Measurements from ENCODE around the gene CHMP1B.

The CHMP1B gene

GRCh38 chr18:11819938-11820337 lies 31.3 kb upstream of the CHMP1B start:
- Histone ChIP-seq H3K4me3 (ENCODE audit: low read depth in 1 of 2, low read length in 2 of 2) (no peak overlapping the region), H3K27ac (ENCODE audit: low read depth, low read length) (no peak overlapping the region), H3K4me1 (ENCODE audit: insufficient read depth, low read length) (no peaks in the 10 kb centered on the region), H3K36me3 (ENCODE audit: insufficient read depth, low read length) (no peaks in the 10 kb centered on the region), H3K27me3 (ENCODE audit: control insufficient read depth in 1 of 2, insufficient read depth in 2 of 2, low read length in 2 of 2) (no peaks in the 10 kb centered on the region), H3K9me3 (ENCODE audit: low read length) (no peaks in the 10 kb centered on the region), H3K9ac (ENCODE audit: low read length) (no peak overlapping the region)

GRCh38 chr18:11820697-11821096 lies 30.5 kb upstream of the CHMP1B start:
- no peak overlapping the region for H3K27ac ChIP-seq (ENCODE audit: low read depth, low read length)
- H3K4me3 ChIP-seq (ENCODE audit: low read depth in 1 of 2, low read length in 2 of 2) = no peak overlapping the region
- no peak overlapping the region for H3K9ac ChIP-seq (ENCODE audit: low read length)
- H3K4me1 ChIP-seq (ENCODE audit: insufficient read depth, low read length) = no peaks in the 10 kb centered on the region
- H3K27me3 ChIP-seq (ENCODE audit: control insufficient read depth in 1 of 2, insufficient read depth in 2 of 2, low read length in 2 of 2) = no peaks in the 10 kb centered on the region
- no peaks in the 10 kb centered on the region for H3K9me3 ChIP-seq (ENCODE audit: low read length)
- H3K36me3 ChIP-seq (ENCODE audit: insufficient read depth, low read length) = no peaks in the 10 kb centered on the region

GRCh38 chr18:11821208-11821607 lies 30.0 kb upstream of the CHMP1B start:
- Histone ChIP-seq H3K9ac (ENCODE audit: low read length) (no peak overlapping the region), H3K9me3 (ENCODE audit: low read length) (no peaks in the 10 kb centered on the region), H3K4me3 (ENCODE audit: low read depth in 1 of 2, low read length in 2 of 2) (no peak overlapping the region), H3K4me1 (ENCODE audit: insufficient read depth, low read length) (no peaks in the 10 kb centered on the region), H3K36me3 (ENCODE audit: insufficient read depth, low read length) (no peaks in the 10 kb centered on the region), H3K27ac (ENCODE audit: low read depth, low read length) (no peak overlapping the region), H3K27me3 (ENCODE audit: control insufficient read depth in 1 of 2, insufficient read depth in 2 of 2, low read length in 2 of 2) (no peaks in the 10 kb centered on the region)

DNA sequence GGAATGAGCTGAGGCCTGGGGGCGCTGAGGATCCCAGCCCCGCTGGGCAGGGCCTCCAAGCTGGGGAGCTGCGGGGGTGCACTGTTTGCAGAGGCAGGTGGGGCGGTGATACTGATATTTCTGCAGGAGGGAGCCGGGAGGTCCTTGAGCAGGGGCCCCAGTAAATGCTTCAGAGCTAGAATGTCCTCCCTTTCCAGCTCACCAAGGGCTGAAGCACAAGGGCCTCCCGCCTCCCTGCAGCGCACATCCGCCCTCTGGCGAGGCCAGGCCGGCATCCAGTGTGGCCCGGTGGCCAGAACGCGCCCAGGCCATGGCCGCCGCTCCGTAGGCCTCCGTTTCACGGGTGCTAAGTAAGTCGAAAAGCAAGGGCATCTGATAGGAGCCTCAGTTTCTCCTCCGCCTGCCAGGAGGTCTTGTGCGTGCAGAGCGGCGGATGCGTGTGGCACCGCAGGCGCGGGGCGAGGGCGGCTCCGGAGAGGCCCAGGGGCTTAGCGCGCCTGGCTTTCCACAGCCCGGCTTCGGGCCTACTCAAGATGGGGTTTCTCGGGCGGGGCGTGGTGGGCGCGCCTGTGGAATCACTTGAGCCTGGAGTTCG lies 29.5 kb upstream of the CHMP1B start:
- no peaks in the 10 kb centered on the region for H3K27me3 ChIP-seq (ENCODE audit: control insufficient read depth in 1 of 2, insufficient read depth in 2 of 2, low read length in 2 of 2)

GRCh38 chr18:11823545-11823944 lies 27.7 kb upstream of the CHMP1B start:
- Histone ChIP-seq H3K4me1 (ENCODE audit: insufficient read depth, low read length) (no peaks in the 10 kb centered on the region), H3K9ac (ENCODE audit: low read length) (no peak overlapping the region), H3K36me3 (ENCODE audit: insufficient read depth, low read length) (no peaks in the 10 kb centered on the region), H3K9me3 (ENCODE audit: low read length) (no peaks in the 10 kb centered on the region), H3K4me3 (ENCODE audit: low read depth in 1 of 2, low read length in 2 of 2) (no peak overlapping the region), H3K27ac (ENCODE audit: low read depth, low read length) (no peak overlapping the region), H3K27me3 (ENCODE audit: control insufficient read depth in 1 of 2, insufficient read depth in 2 of 2, low read length in 2 of 2) (no peaks in the 10 kb centered on the region)

More for the DNA sequence above, 29.5 kb upstream of the CHMP1B start:
- Histone ChIP-seq H3K9me3 (ENCODE audit: low read length) (no peaks in the 10 kb centered on the region), H3K4me3 (ENCODE audit: low read depth in 1 of 2, low read length in 2 of 2) (no peak overlapping the region), H3K9ac (ENCODE audit: low read length) (no peak overlapping the region), H3K36me3 (ENCODE audit: insufficient read depth, low read length) (no peaks in the 10 kb centered on the region), H3K4me1 (ENCODE audit: insufficient read depth, low read length) (no peaks in the 10 kb centered on the region), H3K27ac (ENCODE audit: low read depth, low read length) (no peak overlapping the region)

DNA sequence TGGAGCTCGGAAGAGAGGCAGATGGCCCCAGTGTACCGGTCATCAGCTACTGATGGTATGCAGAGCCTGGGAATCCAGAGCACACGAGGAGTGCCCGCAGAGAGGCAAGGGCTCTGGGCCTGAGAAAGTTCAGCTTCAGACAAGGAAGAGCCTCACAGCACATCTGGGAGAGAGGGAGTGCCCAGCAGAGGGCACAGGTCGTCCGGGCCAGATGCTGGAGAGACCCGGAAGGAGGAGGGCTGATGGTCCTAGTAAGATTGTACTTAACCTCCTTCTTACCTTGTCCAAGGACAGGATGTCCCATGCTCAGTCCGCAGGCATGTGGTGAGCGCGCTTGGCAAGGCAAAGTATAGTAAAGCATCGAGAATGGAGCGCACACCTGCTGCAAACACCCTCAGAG lies 24.4 kb upstream of the CHMP1B start:
- H3K27me3 ChIP-seq (ENCODE audit: control insufficient read depth in 1 of 2, insufficient read depth in 2 of 2, low read length in 2 of 2) = no peaks in the 10 kb centered on the region
- no peak overlapping the region for H3K27ac ChIP-seq (ENCODE audit: low read depth, low read length)
- H3K9ac ChIP-seq (ENCODE audit: low read length) = no peak overlapping the region
- H3K9me3 ChIP-seq (ENCODE audit: low read length) = no peaks in the 10 kb centered on the region
- no peaks in the 10 kb centered on the region for H3K36me3 ChIP-seq (ENCODE audit: insufficient read depth, low read length)
- no peaks in the 10 kb centered on the region for H3K4me1 ChIP-seq (ENCODE audit: insufficient read depth, low read length)
- no peak overlapping the region for H3K4me3 ChIP-seq (ENCODE audit: low read depth in 1 of 2, low read length in 2 of 2)

DNA sequence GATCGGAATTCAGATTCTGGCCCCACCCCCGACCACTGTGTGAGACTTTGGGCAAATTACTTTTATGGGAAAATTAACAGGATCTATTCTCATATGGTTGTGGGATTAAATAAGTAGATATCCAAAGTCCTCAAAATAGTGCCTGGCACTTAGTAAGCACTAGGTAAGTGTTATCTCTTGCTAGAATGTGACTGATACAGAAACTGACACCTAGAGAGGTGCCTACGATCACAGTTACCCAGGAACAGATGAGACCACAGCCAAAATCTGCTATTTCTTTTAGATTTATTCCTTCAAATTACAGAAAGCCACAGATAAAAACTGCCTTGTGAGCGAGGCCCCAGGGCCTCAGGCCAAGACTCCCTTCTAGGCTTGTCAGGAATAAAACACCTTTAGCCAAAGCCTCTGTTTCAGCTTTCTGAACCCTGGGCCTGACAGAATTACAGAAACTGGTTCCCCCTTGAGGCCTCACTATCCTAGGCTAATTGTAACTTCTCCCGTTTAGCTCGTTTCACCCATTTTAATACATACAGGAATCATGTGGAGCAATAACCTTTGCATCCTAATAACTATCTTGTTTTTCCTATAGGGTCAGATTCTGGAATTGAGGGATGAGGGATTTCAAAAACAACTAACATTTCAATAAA lies 22.3 kb upstream of the CHMP1B start:
- no peaks in the 10 kb centered on the region for H3K9me3 ChIP-seq (ENCODE audit: low read length)
- no peak overlapping the region for H3K27ac ChIP-seq (ENCODE audit: low read depth, low read length)
- H3K4me1 ChIP-seq (ENCODE audit: insufficient read depth, low read length) = no peaks in the 10 kb centered on the region
- no peaks in the 10 kb centered on the region for H3K27me3 ChIP-seq (ENCODE audit: control insufficient read depth in 1 of 2, insufficient read depth in 2 of 2, low read length in 2 of 2)
- H3K4me3 ChIP-seq (ENCODE audit: low read depth in 1 of 2, low read length in 2 of 2) = no peak overlapping the region
- H3K9ac ChIP-seq (ENCODE audit: low read length) = no peak overlapping the region
- no peaks in the 10 kb centered on the region for H3K36me3 ChIP-seq (ENCODE audit: insufficient read depth, low read length)

DNA sequence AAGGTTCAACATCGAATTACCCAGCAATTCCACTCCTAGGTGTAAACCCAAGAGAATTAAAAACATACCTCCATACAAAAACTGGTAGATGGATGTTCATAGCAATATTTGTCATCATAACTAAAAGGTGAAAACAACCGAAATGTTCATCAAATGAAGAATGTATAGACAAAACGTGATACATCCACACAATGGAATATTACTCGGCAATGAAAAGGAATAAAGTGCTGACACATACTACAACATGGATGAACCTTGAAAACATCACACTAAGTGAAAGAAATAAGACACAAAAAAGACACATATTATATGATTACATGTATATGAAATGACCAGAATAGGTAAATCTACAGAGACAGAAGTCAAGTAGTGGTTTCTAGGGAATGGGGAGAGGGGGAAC lies 20.6 kb upstream of the CHMP1B start:
- H3K4me3 ChIP-seq (ENCODE audit: low read depth in 1 of 2, low read length in 2 of 2) = no peak overlapping the region
- H3K4me1 ChIP-seq (ENCODE audit: insufficient read depth, low read length) = no peaks in the 10 kb centered on the region
- H3K36me3 ChIP-seq (ENCODE audit: insufficient read depth, low read length) = no peaks in the 10 kb centered on the region

DNA sequence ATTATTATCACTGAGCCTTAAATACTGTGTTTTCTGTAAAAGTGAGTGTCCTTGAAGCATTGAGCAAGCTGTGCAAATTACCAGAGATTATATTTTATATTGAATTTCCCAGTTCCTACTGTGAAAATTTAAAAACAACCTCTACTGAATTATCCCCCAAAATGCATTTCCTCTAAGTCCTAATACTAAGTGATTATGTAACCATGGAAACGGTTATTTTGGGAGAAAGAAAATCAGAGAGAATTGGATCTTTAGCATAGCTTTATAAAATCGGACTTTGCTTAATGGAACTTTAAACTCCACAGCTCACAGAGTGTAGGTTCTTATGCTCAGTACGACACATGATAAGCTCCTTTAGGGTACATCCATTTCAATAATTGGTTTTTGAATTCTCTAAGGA lies 19.3 kb upstream of the CHMP1B start:
- no peaks in the 10 kb centered on the region for H3K4me1 ChIP-seq (ENCODE audit: insufficient read depth, low read length)
- H3K27ac ChIP-seq (ENCODE audit: low read depth, low read length) = no peak overlapping the region
- H3K36me3 ChIP-seq (ENCODE audit: insufficient read depth, low read length) = no peaks in the 10 kb centered on the region
- H3K4me3 ChIP-seq (ENCODE audit: low read depth in 1 of 2, low read length in 2 of 2) = no peak overlapping the region
- no peaks in the 10 kb centered on the region for H3K27me3 ChIP-seq (ENCODE audit: control insufficient read depth in 1 of 2, insufficient read depth in 2 of 2, low read length in 2 of 2)
- H3K9ac ChIP-seq (ENCODE audit: low read length) = no peak overlapping the region
- H3K9me3 ChIP-seq (ENCODE audit: low read length) = no peaks in the 10 kb centered on the region

More for the DNA sequence above, 20.6 kb upstream of the CHMP1B start:
- Histone ChIP-seq H3K9ac (ENCODE audit: low read length) (no peak overlapping the region), H3K27me3 (ENCODE audit: control insufficient read depth in 1 of 2, insufficient read depth in 2 of 2, low read length in 2 of 2) (no peaks in the 10 kb centered on the region), H3K27ac (ENCODE audit: low read depth, low read length) (no peak overlapping the region), H3K9me3 (ENCODE audit: low read length) (no peaks in the 10 kb centered on the region)

DNA sequence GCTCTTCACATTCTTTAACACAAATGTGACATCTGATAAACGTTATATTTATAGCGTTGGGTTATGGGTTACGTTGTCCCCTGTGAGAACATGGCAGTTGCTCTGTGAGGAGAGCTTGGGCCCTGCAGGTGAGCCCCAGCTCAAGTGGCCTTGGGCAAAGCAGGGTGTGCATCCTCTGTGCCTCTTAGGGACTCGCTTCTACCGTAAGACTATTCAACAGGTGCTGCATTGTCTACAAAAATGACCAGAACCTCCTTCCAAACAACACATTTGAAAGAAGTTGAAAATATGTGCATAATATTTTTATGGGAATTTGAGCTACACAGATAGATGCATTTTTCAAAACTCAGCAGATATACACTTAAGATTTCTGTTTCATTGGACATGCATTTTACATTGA lies 16.4 kb upstream of the CHMP1B start:
- no peak overlapping the region for H3K4me3 ChIP-seq (ENCODE audit: low read depth in 1 of 2, low read length in 2 of 2)
- no peaks in the 10 kb centered on the region for H3K9me3 ChIP-seq (ENCODE audit: low read length)
- H3K27ac ChIP-seq (ENCODE audit: low read depth, low read length) = no peak overlapping the region
- H3K4me1 ChIP-seq (ENCODE audit: insufficient read depth, low read length) = no peaks in the 10 kb centered on the region
- no peaks in the 10 kb centered on the region for H3K27me3 ChIP-seq (ENCODE audit: control insufficient read depth in 1 of 2, insufficient read depth in 2 of 2, low read length in 2 of 2)
- no peak overlapping the region for H3K9ac ChIP-seq (ENCODE audit: low read length)
- no peaks in the 10 kb centered on the region for H3K36me3 ChIP-seq (ENCODE audit: insufficient read depth, low read length)

DNA sequence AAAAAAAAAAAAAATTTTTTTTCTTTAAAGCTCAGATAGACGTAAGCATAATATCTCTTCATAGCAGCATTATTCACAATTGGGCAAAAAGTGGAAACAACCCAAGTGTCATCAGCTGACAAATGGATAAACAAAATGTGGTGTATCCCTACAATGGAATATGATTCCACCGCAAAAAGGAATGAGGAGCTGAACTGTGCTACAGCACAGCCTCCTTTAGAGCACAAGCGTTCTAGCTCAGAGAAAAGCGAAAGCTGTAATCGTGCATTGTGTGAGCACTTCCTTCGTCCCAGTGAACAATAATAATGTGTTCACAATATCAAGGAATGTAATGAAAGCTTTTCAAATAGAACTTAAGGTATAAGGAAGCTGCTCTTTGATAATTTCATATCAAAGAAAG lies 11.7 kb upstream of the CHMP1B start:
- Histone ChIP-seq H3K27ac (ENCODE audit: low read depth, low read length) (no peak overlapping the region), H3K9ac (ENCODE audit: low read length) (no peak overlapping the region), H3K4me3 (ENCODE audit: low read depth in 1 of 2, low read length in 2 of 2) (no peak overlapping the region), H3K4me1 (ENCODE audit: insufficient read depth, low read length) (no peaks in the 10 kb centered on the region), H3K36me3 (ENCODE audit: insufficient read depth, low read length) (no peaks in the 10 kb centered on the region), H3K27me3 (ENCODE audit: control insufficient read depth in 1 of 2, insufficient read depth in 2 of 2, low read length in 2 of 2) (no peaks in the 10 kb centered on the region), H3K9me3 (ENCODE audit: low read length) (no peaks in the 10 kb centered on the region)

DNA sequence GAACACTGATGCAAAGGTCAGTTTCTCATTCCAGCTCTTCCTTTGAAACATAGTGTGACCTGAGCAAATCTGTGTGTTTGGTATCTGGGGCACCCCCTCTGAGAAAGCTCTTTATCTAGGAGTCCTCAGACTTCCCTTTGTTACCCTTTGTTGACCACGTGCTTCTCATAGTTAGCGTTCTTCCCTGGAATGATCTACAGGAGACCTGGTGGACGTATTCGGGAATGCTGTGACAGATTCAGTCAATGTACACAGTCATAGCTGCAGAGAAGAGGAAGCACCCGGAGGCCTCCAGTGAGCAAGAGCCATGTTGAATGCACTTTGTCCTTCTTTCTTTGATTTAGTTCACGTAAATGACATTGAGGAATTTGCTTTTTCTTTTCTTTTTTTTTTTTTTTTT lies 10.7 kb upstream of the CHMP1B start:
- Histone ChIP-seq H3K36me3 (ENCODE audit: insufficient read depth, low read length) (no peaks in the 10 kb centered on the region), H3K9ac (ENCODE audit: low read length) (no peak overlapping the region), H3K27me3 (ENCODE audit: control insufficient read depth in 1 of 2, insufficient read depth in 2 of 2, low read length in 2 of 2) (no peaks in the 10 kb centered on the region), H3K27ac (ENCODE audit: low read depth, low read length) (no peak overlapping the region), H3K9me3 (ENCODE audit: low read length) (no peaks in the 10 kb centered on the region), H3K4me1 (ENCODE audit: insufficient read depth, low read length) (no peaks in the 10 kb centered on the region), H3K4me3 (ENCODE audit: low read depth in 1 of 2, low read length in 2 of 2) (no peak overlapping the region)
